Measurements from ENCODE around the gene EEFSEC.

DNA sequence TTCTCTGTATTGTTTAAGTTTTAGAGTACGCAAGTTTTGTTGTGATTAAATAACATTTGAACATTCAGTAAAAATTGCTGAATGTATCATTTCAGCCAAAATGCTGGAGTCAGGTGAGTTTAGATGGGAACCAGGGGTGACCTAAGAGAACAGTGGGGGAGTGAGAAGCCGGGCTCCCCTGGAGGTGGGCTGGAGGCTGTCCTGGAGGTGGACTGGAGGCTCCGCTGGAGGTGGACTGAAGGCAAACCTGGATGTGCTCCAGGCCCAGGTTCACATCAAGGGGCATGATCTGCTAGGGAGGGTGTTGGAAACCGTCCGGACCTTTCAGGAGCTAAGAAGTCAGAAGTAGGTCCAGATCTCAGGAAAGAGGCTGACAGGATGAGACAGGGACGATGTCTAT, 289.7 kb downstream of the EEFSEC start:
- TF ChIP-seq POLR2A (IDR thresholded peaks at IDR 0.05) (no peak), EP300 (IDR thresholded peaks at IDR 0.05) (no peak)
- TF ChIP-seq, protein P1, sequence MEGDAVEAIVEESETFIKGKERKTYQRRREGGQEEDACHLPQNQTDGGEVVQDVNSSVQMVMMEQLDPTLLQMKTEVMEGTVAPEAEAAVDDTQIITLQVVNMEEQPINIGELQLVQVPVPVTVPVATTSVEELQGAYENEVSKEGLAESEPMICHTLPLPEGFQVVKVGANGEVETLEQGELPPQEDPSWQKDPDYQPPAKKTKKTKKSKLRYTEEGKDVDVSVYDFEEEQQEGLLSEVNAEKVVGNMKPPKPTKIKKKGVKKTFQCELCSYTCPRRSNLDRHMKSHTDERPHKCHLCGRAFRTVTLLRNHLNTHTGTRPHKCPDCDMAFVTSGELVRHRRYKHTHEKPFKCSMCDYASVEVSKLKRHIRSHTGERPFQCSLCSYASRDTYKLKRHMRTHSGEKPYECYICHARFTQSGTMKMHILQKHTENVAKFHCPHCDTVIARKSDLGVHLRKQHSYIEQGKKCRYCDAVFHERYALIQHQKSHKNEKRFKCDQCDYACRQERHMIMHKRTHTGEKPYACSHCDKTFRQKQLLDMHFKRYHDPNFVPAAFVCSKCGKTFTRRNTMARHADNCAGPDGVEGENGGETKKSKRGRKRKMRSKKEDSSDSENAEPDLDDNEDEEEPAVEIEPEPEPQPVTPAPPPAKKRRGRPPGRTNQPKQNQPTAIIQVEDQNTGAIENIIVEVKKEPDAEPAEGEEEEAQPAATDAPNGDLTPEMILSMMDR (IDR thresholded peaks at IDR 0.05) = no peak
